Tracheal epithelial cell (primary cell): ENCODE measurements around the gene AIPL1. TPM values are rescaled to one million over a fixed set of nuclear protein-coding genes. Genes with fewer than 3 reads are reported as not detected.

Source experiments
- total RNA-seq: library from RNA; depleted of rRNA; stranded (reverse); fragments of >200 nt; gene quantifications from 2 replicates; pipeline ENCODE4 v1.2.1, GENCODE V29; 2014

Gene AIPL1
- not detected in 2 replicates for total RNA-seq

DNA sequence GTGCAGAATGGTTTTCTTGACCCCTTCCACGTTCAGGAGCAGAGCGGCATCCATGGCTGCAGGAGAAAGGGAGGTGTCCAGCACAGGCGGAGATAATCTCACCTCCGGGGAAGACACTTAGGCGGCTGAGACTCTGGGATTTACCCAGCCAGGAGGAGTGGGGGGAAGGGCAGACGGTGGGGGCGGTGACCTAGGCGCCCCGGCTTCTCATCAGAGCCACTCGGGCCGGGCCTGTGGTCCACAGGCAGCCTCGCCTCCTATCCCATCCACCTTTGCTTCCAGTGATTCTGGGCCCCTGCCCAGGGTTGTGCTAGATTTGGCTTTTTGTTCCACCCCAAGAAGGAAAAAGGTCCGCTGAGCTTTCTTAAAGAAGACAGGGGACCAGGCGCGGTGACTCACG, at the start of gene AIPL1:
Gene AIPL1 (minus strand): TSS at position 71 of the 400 bp plus-strand sequence. CDS start 17 bp downstream, at position 54.

GRCh38 chr17:6443692-6444570, 9.0 kb upstream of the AIPL1 start, which contains the start of gene PIMREG:
Gene PIMREG, plus strand, starts transcription at chr17:6444455. Its CDS starts 656 bp downstream, at chr17:6445111.

Other genes with a start within 250 kb of the AIPL1 start
- 4.1 TPM in 1 of 2 replicates, not detected in the other for gene PIMREG, start 9.3 kb upstream of the AIPL1 start, total RNA-seq
- 15.4 and 47.5 TPM in 2 replicates for gene PITPNM3, start 121.4 kb upstream of the AIPL1 start, total RNA-seq
- 7.0 and 8.5 TPM in 2 replicates for gene KIAA0753, start 205.6 kb upstream of the AIPL1 start, total RNA-seq
- gene TXNDC17, start 205.9 kb upstream of the AIPL1 start, total RNA-seq = 216 and 295 TPM in 2 replicates
- gene MED31, start 216.5 kb upstream of the AIPL1 start, total RNA-seq = 8.4 and 10.7 TPM in 2 replicates
- 0.24 and 1.3 TPM in 2 replicates for gene C17orf100, start 216.6 kb upstream of the AIPL1 start, total RNA-seq